HG03039 (cell line): ENCODE measurements around the gene TANK.
A peak's percentile ranks its signal among the peaks of the same experiment; 100 is the strongest.

Experiments used
- ATAC-seq: cut with Tn5 transposase; IDR thresholded peaks from one replicate; pipeline ENCODE4 v1.9.1; 2021; ENCODE audit warnings: mild to moderate bottlenecking, moderate library complexity; ENCODE audit not compliant: unreplicated experiment

The TANK gene, protein sequence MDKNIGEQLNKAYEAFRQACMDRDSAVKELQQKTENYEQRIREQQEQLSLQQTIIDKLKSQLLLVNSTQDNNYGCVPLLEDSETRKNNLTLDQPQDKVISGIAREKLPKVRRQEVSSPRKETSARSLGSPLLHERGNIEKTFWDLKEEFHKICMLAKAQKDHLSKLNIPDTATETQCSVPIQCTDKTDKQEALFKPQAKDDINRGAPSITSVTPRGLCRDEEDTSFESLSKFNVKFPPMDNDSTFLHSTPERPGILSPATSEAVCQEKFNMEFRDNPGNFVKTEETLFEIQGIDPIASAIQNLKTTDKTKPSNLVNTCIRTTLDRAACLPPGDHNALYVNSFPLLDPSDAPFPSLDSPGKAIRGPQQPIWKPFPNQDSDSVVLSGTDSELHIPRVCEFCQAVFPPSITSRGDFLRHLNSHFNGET

DNA sequence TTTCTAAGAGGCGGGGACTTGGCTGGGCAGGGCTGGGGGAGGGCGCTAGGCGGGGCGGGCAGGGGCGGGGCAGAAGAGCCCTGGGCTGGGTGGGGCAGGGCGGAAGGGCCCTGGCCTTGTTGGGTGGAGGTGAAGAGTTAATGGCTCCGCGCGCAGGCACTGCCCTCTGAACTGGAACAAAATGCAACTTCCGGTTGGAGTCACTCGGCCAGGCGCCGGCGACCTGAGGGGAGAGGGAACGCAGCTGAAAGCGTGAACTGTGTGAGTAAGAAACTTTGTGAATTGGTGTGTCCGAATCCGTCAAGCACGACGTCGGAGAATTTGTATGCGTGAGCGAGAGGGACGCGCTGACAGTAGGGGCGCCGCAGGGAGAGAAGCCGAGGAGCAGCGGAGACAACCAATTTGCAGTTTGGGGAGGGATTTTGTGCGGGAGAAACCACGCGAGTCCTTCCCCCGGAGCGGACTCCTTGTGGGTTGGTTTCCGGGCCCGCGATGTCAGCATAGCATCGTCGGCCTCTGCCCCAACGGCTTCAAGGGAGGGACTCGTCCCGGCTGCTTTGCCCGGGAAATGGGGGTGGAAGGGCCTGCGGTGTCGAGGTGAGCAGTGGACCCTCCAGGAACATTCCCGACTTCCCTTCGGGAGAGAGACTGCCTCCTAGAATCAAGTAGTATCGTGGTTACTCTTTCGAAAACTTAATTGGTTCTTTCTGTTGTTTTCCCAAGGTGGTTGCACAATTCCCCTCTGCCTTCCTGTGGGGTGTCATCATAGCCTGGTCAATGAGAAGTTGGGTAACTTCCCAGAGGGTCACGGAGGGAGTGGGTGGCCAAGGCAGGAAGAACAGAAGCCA, at the start of gene TANK:
Gene TANK (plus strand): TSS at position 203 of the 848 bp plus-strand sequence. CDS start 19,235 bp downstream, outside the sequence.
- peak; percentile 91 for ATAC-seq

DNA sequence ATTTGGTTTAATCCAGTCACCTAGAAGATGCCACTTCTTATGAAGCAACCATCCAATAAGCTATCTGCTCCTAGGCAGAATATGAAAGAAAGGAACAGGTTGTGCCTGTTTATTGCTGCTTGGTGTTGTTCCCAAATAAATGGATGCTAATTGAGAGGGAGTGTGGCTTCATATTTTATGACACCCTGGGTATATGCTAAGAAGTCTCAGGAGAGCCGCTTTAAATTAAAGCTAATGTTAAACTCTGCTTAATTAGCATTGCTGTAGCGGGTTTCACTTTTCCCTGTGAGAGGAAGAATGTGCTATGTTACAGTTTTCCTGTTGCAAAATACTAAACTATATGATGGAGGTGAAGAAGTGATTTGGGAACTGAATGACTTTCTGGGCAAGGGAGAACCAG, 48.7 kb upstream of the TANK start:
- ATAC-seq: no peak

DNA sequence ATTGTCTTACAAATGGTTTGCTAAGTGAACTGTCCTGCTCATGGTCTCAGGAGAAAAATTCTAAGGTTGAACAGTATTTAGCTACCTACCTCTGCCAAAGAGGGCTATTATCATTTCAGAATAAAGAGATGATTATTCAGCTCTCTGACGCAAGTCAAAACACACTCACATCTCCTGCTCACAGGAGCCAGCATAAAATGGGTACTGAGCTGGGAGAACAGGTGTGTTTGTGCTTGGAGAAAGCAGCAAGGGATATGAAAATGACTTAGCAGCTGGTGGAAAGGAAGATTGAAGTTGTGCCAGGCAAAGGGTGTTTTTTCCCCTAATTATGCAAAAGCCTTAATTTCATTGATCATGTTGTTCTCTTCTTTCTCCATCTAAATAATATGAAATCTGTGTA, 47.3 kb upstream of the TANK start:
- ATAC-seq: no peak

DNA sequence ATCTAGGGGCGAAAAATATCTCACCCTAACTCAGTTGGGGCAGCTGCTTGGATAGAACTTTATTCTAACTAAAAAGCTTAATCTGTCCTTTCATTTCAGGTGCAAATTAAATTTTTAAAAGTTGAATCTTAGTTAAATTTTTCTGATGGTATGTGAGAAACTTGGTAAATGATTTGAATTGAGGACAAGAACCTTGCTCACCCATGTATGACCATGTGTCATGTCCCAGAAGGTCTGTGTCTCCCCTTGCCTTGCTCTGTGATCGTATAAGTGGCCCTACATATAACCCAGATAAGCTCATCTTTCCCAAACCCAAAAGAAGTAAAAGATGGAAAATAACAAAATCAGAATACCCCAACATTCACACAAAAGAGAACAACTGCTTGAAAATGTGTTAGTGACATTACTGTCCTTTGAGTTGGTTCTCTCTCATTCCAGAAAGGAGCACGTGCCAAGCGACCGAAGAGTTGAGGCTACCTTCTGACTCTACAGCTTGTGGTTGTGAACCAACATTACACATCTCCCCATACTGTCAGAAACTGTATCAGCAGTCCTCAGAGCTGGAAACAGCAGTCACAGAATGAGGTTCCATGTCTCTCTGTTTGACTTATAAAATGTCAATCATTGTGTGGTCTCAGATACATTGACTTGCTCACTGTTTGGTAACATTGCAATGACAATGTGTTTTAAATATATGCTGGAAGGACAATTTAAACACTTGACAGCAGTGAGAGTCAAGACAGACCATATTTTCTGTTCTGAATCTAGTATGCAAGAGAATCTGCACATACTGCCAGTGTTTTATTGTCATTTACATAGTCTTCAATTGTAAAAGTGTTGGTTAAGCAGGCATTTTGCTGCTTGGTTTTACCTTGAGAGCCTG, 46.3 kb upstream of the TANK start:
- ATAC-seq: no peak

DNA sequence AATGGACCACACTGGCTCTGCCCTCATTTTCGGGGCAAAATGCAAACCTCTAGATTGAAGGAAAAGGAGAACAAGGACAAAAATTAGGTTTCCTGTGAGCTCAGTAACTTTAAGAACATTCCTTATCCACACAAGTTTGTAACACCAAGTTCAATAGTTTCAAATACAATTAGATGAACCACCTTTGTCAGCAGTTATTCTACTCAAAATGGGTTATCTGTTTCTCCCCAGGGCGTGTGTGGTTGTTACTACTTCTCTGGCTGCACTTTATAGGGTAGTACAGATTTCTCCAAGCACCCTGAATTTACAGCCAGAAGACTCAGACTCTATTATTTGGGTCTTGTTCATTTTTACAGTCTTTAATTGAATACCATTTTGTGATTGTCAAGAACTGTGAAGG, 45.0 kb upstream of the TANK start:
- ATAC-seq: no peak

DNA sequence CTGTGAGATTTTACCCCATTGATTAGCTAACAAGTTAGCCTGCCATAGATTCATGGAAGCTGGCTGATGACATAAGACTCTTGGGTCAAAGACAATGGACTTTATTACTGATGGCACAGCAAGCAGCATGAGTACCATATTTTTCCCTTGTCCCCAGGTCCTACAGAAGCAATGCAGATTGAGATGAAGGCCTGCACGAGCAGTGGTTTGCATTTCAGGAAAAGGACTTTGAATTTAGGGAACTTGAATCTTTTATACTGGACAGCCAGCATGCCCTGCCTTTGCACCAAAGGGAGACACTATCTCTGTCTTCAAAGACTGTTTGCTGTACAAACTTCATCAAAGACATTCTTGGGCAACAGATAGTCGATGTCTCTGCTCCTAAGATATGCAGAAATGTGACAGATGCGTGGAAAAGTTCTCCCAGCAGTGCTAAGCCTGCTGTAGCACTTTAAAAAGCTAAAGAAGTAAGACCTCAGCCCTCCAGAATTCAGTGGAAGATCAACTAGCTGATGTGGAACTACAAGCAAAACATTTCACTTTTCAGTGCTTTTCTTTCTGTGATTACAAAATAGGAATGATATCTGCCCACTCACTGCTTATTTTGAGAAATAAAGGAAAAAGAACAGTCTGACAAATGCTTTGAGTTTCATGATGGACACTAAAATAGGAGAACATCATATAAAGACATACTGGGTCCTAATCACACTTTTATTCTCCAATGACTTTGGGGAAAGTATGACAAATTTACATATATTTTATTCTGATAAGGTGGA, 44.4 kb upstream of the TANK start:
- ATAC-seq: no peak

DNA sequence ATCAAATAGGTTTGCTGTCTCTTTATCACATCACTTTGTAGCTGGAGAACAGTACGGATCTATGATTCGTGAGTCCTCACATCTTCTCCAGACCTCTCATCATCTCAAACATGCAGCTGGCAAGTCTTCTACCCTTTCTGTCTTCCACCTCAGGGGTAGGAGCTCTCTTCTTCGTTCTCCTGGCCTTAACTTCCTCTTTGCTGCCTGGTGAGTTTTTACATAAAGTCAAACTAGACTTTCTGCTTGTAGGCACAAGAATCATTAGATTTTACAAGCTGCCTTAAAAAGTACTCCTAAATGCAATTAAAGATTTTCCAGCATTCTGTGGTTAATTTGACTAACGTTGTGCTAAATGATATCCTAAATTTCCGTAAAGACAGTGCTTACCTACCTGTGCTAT, 43.7 kb upstream of the TANK start:
- no peak for ATAC-seq

DNA sequence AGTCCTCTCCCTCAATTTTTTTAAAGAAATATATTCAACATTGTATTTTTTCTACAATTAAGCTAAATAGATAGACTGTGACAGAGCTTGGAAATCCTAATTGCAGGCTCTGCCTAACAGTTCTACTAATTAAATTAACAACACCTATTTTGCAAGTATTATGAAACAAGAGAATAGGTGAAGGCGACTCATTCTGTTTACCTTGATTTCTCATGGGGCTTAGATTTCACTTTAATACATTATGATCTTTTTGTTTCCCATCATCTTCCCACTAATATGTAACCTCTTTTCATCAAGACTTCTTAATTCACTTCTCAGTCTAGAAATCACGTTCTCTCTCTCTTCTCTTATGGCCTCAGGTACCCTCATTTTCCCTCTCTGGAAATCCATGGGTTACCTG, 42.7 kb upstream of the TANK start:
- ATAC-seq: no peak

DNA sequence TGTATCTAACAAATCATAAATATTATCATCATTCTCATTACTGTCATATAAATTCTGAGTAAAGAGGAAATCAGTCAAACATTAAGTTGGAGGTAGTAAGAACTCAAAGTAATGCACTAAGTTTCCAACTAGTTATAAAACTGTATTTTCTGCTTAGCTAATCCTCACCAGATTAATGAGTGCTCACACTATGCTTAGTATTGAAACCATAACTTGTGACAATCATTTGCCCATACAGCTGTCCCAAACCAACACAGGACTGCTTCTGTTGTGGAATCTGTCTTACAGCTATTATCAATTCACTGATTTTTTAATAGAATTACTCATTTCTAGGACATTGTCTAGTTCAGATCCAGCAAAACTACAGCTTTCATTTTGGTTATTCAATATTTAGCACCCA, 41.5 kb upstream of the TANK start:
- no peak for ATAC-seq

DNA sequence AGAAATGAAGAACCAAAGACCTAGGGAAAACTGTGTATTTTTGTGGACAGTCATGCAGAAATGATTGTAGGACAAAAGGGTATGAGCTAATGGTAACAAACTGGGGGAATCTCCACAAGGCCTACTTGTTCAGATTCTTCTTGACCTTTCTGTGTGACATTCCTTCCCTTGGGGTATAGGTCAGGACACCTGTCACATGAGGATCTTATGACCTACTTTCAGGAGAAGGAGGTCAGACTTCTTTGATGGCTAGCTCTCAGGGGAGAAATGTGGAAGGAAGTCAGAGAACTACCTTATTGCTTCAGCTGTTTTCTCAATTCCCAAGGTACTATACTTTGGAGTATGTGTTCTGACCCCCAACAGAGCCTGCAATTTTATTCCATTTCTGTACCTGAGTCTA, 40.7 kb upstream of the TANK start:
- ATAC-seq: no peak

DNA sequence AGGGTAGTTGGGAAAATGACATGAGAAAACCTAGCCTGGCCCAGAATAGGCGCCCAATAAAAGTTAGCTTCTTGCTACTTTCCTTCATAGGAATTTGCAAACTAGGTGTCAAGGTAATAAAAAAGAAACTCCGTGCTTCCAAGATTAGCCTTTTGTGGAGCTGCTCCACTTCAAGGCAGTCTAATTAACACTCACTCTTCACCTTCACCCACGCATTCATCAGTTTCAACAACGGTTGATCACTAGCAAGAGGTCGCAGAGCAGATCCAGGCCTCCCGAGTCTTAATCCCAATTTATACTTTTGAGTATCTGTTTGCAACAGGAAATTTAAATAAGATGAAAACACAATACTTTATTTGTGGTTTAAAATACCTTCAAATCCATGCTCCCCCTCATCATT, 39.5 kb upstream of the TANK start:
- no peak for ATAC-seq

DNA sequence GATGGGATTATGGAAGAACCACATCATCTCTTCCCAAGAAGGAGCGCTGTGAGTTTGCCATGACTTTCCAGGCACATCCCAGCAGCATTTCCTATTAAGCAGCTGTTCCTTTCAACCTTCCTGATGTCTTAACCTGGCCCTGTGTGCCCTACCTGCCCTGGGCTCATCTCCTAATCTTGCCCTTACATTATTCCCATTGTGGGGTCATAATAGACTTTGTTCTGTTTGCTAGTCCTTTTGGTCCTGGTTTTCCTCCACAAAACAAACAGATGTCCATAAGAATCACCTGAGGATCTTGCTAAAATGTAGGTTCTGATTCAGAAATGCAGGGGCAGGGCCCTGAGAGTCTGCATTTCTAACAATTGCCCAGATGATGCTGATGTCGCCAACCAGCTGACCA, 38.6 kb upstream of the TANK start:
- no peak for ATAC-seq

DNA sequence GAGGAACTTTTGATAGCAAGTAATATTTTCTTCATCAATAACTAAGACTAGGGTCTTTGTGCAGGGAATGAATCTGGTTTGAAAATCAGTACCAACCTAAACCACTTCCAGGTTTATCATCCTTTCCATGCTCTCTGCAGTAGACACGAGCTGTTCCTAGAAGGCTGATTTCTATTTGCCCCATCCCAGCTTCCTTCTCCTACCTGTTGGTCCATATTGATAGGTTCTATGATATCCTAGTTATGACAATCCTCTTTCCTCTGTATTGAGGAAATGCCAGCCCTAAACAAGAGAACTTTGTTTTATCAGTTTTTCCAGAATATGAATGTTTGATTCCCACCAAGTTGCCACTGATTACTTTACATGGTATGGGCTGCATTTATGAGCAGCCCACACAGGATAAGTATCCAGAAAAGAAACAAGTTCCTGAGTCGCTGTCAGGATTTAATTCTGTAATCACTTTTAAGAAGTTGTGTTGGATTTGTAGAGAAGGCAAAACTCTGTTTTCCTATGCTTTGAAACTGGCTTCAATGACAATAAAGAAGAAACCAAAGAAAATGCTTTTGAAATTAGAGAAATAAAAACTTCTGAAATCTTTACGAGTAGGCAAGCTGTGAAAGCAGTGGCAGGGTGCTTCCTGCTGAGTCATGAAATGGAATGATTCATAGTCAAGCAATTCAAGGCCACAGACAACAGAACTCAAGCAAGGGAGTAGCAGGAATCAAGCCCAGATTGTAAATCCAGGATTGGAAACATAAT, 37.3 kb upstream of the TANK start:
- peak; percentile 66 for ATAC-seq

DNA sequence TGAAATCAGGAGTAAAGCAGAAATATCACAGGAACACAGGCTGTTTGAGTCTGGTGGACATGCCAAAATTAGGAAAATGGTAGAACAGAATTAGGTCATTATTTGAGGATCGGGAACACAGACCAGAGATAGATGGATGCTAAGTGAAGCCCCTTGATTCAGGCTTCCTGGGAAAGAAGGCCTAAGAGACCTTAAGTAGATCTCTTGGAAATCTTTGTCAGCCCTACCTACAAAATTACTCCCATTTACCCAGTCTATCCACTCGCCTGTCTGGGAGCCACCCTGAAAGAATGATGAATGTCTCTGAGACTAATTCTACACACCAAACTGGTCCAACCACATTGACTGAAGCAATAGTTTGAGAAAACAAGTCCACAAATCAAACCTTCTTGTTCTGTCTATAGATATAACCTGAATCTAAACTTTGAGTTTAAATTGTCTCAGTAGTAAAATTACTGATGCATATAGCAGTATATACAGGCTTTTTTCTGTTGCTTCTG, 36.6 kb upstream of the TANK start:
- ATAC-seq: no peak

DNA sequence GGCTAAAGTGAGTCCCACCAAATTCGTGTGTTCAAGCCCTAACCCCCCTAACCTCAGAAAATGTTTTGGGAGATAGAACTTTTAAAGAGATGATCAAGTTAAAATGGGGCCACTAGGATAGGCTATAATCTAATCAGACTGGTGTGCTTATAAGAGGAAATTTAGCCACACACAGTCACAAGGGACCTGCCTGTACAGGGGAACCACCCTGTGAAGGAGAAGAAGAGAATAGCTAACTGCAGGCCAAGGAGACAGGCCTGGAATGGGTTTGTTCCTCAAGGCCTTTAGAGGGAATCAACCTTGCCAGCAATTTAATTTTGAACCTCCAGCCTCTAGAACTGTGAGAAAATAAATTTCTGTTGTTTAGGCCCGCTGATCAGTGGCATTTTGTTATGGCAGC, 36.0 kb upstream of the TANK start:
- no peak for ATAC-seq

DNA sequence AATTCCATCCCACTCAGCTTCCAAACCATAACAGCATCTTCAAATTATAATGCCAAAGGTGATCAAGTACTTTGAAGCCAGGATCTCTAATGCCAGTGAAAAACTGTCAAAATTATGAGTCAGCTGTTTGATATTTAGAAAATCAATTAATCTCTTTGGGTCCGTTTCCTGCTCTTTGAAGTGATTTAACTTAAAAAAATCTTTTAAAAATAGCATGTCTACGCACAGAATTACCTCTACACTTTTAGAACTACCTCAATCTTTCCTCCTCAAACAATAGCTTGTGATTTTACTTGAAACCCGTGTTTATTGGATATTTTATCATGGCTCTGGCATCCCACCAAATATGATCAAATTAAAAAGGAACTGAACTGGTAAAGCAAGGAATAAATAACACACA, 31.3 kb upstream of the TANK start:
- no peak for ATAC-seq

DNA sequence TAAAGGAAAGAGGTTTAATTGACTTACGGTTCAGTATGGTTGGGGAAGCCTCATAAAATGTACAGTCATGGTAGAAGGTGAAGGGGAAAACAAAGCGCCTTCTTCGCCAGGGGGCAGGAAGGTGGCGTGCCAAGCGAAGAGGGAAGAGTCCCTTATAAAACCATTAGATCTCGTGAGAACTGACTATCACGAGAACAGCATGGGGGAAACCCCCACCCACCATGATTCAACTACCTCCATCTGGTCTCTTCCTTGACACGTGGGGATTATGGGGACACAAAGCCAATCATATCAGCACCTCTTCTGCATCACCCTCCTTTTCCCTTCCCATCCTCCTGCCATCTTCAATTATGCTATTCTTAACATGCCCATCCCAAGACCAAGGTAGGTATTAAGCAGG, 29.9 kb upstream of the TANK start:
- no peak for ATAC-seq

DNA sequence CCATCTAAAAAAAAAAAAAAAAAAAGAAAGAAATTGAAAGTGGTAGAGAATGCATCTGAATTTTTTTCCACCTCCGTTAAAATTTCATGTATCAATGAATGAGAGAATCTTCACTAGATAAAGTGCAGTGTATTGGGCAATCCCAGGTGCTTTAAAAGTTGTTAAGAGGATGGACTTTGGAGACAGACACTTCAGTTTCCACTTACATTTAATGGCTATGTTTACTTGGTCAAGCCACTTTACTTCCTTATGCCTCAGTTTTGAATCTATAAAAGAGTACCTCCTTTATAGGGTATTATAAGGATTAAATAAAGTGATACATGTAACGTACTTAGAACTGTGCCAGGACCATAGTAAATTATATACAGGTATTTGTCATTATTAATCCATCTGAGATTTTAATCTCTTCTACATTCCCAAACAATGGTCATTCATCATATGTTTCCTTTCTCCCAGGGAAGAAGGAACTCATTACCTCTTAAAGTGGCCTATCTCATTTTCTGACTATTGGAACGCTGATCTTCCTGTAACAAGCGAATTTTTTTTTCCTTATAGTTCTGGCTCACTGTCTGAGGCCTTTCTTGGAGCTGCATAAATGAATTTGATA, 29.1 kb upstream of the TANK start:
- no peak for ATAC-seq

DNA sequence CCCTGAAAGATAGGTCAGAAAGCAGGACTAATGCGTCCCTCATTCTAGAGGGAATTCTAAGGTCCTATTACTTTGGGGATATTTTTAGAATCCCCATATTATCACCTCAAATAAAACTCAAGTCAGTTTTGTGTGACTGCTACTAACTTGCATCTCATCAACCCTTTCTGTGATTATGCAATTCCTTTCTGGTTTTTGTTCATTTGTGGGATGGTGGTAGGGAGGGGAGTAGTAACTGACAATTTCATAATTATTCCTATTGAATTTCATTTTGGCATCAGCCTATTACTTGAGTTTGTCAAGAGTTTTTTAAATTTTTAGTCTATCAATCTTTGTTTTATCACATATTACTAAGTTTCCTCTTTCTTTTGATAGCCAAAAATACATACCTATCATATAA, 28.4 kb upstream of the TANK start:
- no peak for ATAC-seq
